Endothelial cell of umbilical vein (primary cell): ENCODE results near the gene CRY2. TPM values are rescaled to one million over a fixed set of nuclear protein-coding genes. Genes with fewer than 3 reads are reported as not detected.

Experiments used
- BruUV-seq: library from RNA; stranded (reverse); fragments of 400-500 nt; replicated peaks from 2 replicates; lab custom pipeline; 2021; lab: Mats Ljungman, UMichigan
- CTCF ChIA-PET: fragments of 300-600, 350-600 bp; sonication (Branson Sonifier 250); formaldehyde crosslinking; loops from one replicate; lab custom pipeline; 2021; ENCODE audit warnings: antibody characterized with exemption, inconsistent platforms; lab: Charles Lee
- POLR2A ChIA-PET: fragments of 300-600, 350-600 bp; sonication (Branson Sonifier 250); formaldehyde crosslinking; loops from one replicate; lab custom pipeline; 2021; ENCODE audit warnings: antibody characterized with exemption, inconsistent platforms; lab: Charles Lee
- DNase-seq: peaks from one replicate; pipeline ENCODE4 v3.0.0-alpha.2; 2011; ENCODE audit warnings: low read depth, low spot score
- FAIRE-seq: peaks from 2 replicates; lab custom pipeline; 2011; peaks lifted over from hg19 to GRCh38; lab: Jason Lieb, UNC
- H2AFZ ChIP-seq: 2 replicates; pipeline ENCODE4 v1.6.0; 2012; ENCODE audit warnings: low read depth, low read length, control low read depth, inconsistent platforms
- H3K27ac ChIP-seq: 2 replicates; pipeline ENCODE4 v1.5.1; 2011; ENCODE audit warnings: low read depth, mild to moderate bottlenecking, control low read depth, low read length, moderate library complexity; ENCODE audit not compliant: insufficient read depth
- H3K27me3 ChIP-seq, 2 experiments: 2 replicates each; pipeline versions ENCODE4 v1.6.0 to v1.6.1; 2011; ENCODE audit warnings: low read length in 2 of 2, mixed read lengths in 1 of 2; ENCODE audit not compliant: control insufficient read depth in 2 of 2, insufficient read depth in 2 of 2
- H3K36me3 ChIP-seq, 2 experiments: 2 replicates in 1 of 2; 3 replicates in 1 of 2; pipeline ENCODE4 v1.5.1; 2011; ENCODE audit warnings: low read length in 2 of 2, mild to moderate bottlenecking in 1 of 2, moderate library complexity in 1 of 2; ENCODE audit not compliant: control insufficient read depth in 2 of 2, insufficient read depth in 2 of 2; ENCODE audit errors: extremely low read depth in 1 of 2
- H3K4me1 ChIP-seq: 3 replicates; pipeline ENCODE4 v1.5.1; 2011; ENCODE audit warnings: mild to moderate bottlenecking, low read length; ENCODE audit not compliant: control insufficient read depth, insufficient read depth; ENCODE audit errors: extremely low read depth
- H3K4me2 ChIP-seq: 2 replicates; pipeline ENCODE4 v1.6.1; 2011; ENCODE audit warnings: low read length, control low read depth, mixed read lengths; ENCODE audit not compliant: insufficient read depth
- H3K4me3 ChIP-seq, 3 experiments: fragments of 200-600 bp in 1 of 3; sonication (generic), shearing (Covaris generic) in 1 of 3; replicated peaks in 1 of 3; 2 replicates each; pipeline ENCODE4 v1.5.1; 2011 to 2016; ENCODE audit warnings: control low read depth in 3 of 3, low read length in 3 of 3, mild to moderate bottlenecking in 2 of 3, inconsistent platforms in 1 of 3, low read depth in 1 of 3, moderate library complexity in 1 of 3; ENCODE audit not compliant: insufficient read depth in 1 of 3
- H3K79me2 ChIP-seq: 2 replicates; pipeline ENCODE4 v1.6.0; 2012; ENCODE audit warnings: low read length, inconsistent platforms; ENCODE audit not compliant: control insufficient read depth, insufficient read depth
- H3K9ac ChIP-seq: replicated peaks from 2 replicates; pipeline ENCODE3; 2011; ENCODE audit warnings: low read length, control low read depth; ENCODE audit not compliant: insufficient read depth; ENCODE audit errors: extremely low read depth
- H3K9me1 ChIP-seq: replicated peaks from 3 replicates; pipeline ENCODE4 v1.6.0; 2011; ENCODE audit warnings: mild to moderate bottlenecking, low read length; ENCODE audit not compliant: control insufficient read depth, insufficient read depth; ENCODE audit errors: extremely low read depth
- H3K9me3 ChIP-seq: replicated peaks from 2 replicates; pipeline ENCODE4 v1.5.1; 2012; ENCODE audit warnings: low read length, inconsistent platforms; ENCODE audit not compliant: control insufficient read depth, insufficient read depth
- H4K20me1 ChIP-seq: replicated peaks from 2 replicates; pipeline ENCODE3; 2011; ENCODE audit warnings: mild to moderate bottlenecking, low read length; ENCODE audit not compliant: control insufficient read depth, insufficient read depth; ENCODE audit errors: extremely low read depth
- EZH2 ChIP-seq: IDR thresholded peaks from 2 replicates; pipeline ENCODE4 v1.6.1; 2012; ENCODE audit warnings: borderline replicate concordance, low read depth, mild to moderate bottlenecking, moderate library complexity, low read length, inconsistent platforms; ENCODE audit not compliant: severe bottlenecking
- FOS ChIP-seq: IDR thresholded peaks from 2 replicates; pipeline ENCODE4 v1.6.1; 2011; ENCODE audit warnings: mild to moderate bottlenecking, low read length, moderate library complexity, borderline replicate concordance; ENCODE audit not compliant: insufficient read depth
- GATA2 ChIP-seq: IDR thresholded peaks from 2 replicates; pipeline ENCODE4 v1.7.0; 2011; ENCODE audit warnings: low read depth, mild to moderate bottlenecking, moderate library complexity, mixed read lengths, low read length; ENCODE audit not compliant: insufficient read length, insufficient read depth
- JUN ChIP-seq: IDR thresholded peaks from 2 replicates; pipeline ENCODE4 v1.6.1; 2011; ENCODE audit warnings: borderline replicate concordance, low read depth; ENCODE audit not compliant: insufficient read length, insufficient read depth
- MAX ChIP-seq: IDR thresholded peaks from 2 replicates; pipeline ENCODE4 v1.6.1; 2011; ENCODE audit not compliant: insufficient read depth, insufficient read length
- MYC ChIP-seq: IDR thresholded peaks from one replicate; pipeline ENCODE4 v1.6.1; 2011; ENCODE audit warnings: mild to moderate bottlenecking, low read depth, low read length
- POLR2A ChIP-seq: IDR thresholded peaks from 2 replicates; pipeline ENCODE4 v1.6.1; 2012; ENCODE audit warnings: low read depth, mild to moderate bottlenecking, control low read depth, low read length
- POLR2AphosphoS5 ChIP-seq: IDR thresholded peaks from 2 replicates; pipeline ENCODE4 v1.6.1; 2012; ENCODE audit warnings: low read depth, mild to moderate bottlenecking, control low read depth, low read length, moderate library complexity; ENCODE audit not compliant: insufficient read depth
- dilution Hi-C: fragments of 300-500 bp; cut with MboI; formaldehyde crosslinking; loops from one replicate; pipeline ENCODE4 v1.15.0; 2019; ENCODE audit warnings: low sequenced_read_pairs; ENCODE audit not compliant: extremely low pct_ligation_motif_present
- intact Hi-C: fragments of 100-400 bp; cut with micrococcal nuclease; formaldehyde crosslinking; loops from one replicate; pipeline ENCODE4 v1.10.0; 2022
- polyA plus RNA-seq, 4 experiments: library from polyadenylated mRNA; depleted of rRNA in 3 of 4; stranded (reverse) in 3 of 4; unstranded in 1 of 4; fragments of >200 nt; gene quantifications; 2 replicates each; pipeline versions ENCODE4 v1.2.1 to v1.2.3, GENCODE V29; 2011 to 2012; ENCODE audit warnings: missing spikeins in 1 of 4
- total RNA-seq: library from RNA; stranded (reverse); gene quantifications from 2 replicates; pipeline ENCODE4 v1.2.3, GENCODE V29; 2021
- TF ChIP-seq, protein P1 (sequence below), 2 donors: IDR thresholded peaks; 1 replicate in 1 of 2; 2 replicates in 1 of 2; pipeline ENCODE4 v1.5.1; 2011; ENCODE audit warnings: low read length in 2 of 2, mild to moderate bottlenecking in 2 of 2, moderate library complexity in 2 of 2, control low read depth in 1 of 2, inconsistent platforms in 1 of 2, low read depth in 1 of 2; ENCODE audit not compliant: insufficient read depth in 1 of 2; ENCODE audit errors: extremely low read depth in 1 of 2

CRY2 gene
- total and polyA plus RNA-seq, 2 donors (not counting 3 experiments of a cell fraction or from before 2014, with no cell fraction given): 7.7 to 11.7 TPM

DNA sequence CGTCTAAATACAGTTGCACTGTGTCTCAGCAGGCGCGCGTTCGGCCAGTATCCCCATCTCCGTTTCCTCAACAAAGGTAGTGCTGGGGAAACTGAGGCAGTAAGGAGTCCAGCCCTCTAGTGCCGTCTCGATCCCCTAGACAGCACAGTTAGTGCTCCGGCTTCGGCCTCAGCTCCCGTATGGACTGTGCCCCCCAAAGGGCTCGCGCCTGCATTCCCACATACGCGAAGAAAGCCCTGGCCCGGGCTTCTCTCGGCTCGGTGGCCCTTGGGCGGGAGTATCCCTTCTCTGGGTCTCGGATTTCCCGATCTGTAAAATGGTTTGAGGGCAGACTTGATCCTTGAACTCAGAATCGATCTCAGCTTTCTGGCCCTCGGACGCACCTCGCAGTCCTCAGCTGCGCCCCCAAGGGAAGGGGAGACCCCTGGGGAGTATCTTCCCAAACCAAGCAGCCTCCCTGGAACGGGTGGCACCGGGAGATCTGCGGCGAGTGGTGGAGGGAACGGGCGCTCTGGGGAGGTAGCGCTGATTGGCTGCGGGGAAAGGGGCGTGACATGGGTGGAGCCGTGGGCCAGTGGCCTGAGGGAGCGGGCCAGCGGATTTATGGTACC lies 71.2 kb downstream of the CRY2 start:
- H3K4me1 ChIP-seq: peaks cover 10% of the 10 kb centered on the region
- peak overlapping the region; percentile 88 for H3K9ac ChIP-seq
- BruUV-seq: TSS peak; percentile 3
- peaks cover 10% of the 10 kb centered on the region for H3K79me2 ChIP-seq
- H3K36me3 ChIP-seq: peaks cover 0 to 21% of the 10 kb centered on the region in 2 experiments
- ChIA-PET POLR2A (interaction anchor here (0.7 to 1.6 kb wide), 3 partner anchors 12 to 72 kb away, joined by 3 to 4 read pairs (median 4); no protein-coding TSS in a partner anchor), CTCF (interaction anchor here (1.0 to 1.3 kb wide), 4 partner anchors 46 to 147 kb away, joined by 3 to 5 read pairs (median 4); no protein-coding TSS in a partner anchor)
- DNase-seq (peak; percentile 78), FAIRE-seq (peak; percentile 85)
- H3K27ac ChIP-seq: peak overlapping the region; percentile 79
- peak overlapping the region; percentile 98 for H2AFZ ChIP-seq
- dilution Hi-C loops (no loop called here), intact Hi-C loops (loop anchor here (1.0 to 2.0 kb wide), 3 partner anchors 19 to 321 kb away; partner anchors contain the start of gene CRY2)
- H3K4me2 ChIP-seq: peak overlapping the region; percentile 96
- H3K27me3 ChIP-seq: peaks cover 9 to 21% of the 10 kb centered on the region in 2 experiments
- no peaks in the 10 kb centered on the region for H3K9me3 ChIP-seq
- H3K9me1 ChIP-seq: no peaks in the 10 kb centered on the region
- no peak for TF ChIP-seq EZH2
- no peak for TF ChIP-seq GATA2
- TF ChIP-seq JUN: no peak
- TF ChIP-seq, protein P1, sequence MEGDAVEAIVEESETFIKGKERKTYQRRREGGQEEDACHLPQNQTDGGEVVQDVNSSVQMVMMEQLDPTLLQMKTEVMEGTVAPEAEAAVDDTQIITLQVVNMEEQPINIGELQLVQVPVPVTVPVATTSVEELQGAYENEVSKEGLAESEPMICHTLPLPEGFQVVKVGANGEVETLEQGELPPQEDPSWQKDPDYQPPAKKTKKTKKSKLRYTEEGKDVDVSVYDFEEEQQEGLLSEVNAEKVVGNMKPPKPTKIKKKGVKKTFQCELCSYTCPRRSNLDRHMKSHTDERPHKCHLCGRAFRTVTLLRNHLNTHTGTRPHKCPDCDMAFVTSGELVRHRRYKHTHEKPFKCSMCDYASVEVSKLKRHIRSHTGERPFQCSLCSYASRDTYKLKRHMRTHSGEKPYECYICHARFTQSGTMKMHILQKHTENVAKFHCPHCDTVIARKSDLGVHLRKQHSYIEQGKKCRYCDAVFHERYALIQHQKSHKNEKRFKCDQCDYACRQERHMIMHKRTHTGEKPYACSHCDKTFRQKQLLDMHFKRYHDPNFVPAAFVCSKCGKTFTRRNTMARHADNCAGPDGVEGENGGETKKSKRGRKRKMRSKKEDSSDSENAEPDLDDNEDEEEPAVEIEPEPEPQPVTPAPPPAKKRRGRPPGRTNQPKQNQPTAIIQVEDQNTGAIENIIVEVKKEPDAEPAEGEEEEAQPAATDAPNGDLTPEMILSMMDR (IDR thresholded peaks at IDR 0.05; ENCODE audit: extremely low read depth in 1 of 2, insufficient read depth in 1 of 2, low read depth in 1 of 2, low read length in 2 of 2): no peak
- peak; percentile 75 for TF ChIP-seq POLR2A
- TF ChIP-seq FOS: no peak
- TF ChIP-seq MAX: no peak
- no peak for TF ChIP-seq MYC
- peak; percentile 47 for TF ChIP-seq POLR2AphosphoS5
- peak overlapping the region; percentile 87 to 96 (median 94) for H3K4me3 ChIP-seq
- H4K20me1 ChIP-seq: no peaks in the 10 kb centered on the region
